H9 (cell line): ENCODE data around the gene LDLRAP1. TPM values are rescaled to one million over a fixed set of nuclear protein-coding genes. Genes with fewer than 3 reads are reported as not detected.

Experiments used
- DNase-seq: peaks from one replicate; pipeline ENCODE4 v3.0.0-alpha.2; 2017
- H2AFZ ChIP-seq: one replicate; pipeline ENCODE4 v1.6.1; 2013; ENCODE audit warnings: mild to moderate bottlenecking, low read length, control low read depth, moderate library complexity
- H2AK5ac ChIP-seq: 2 replicates; pipeline ENCODE4 v1.6.1; 2013; ENCODE audit warnings: low read length, control low read depth, mixed read lengths; ENCODE audit not compliant: insufficient read length
- H2BK120ac ChIP-seq: one replicate; pipeline ENCODE4 v1.6.1; 2013; ENCODE audit warnings: low read depth, mild to moderate bottlenecking, low read length, control low read depth, inconsistent platforms; ENCODE audit not compliant: poor library complexity, severe bottlenecking
- H2BK12ac ChIP-seq: 2 replicates; pipeline ENCODE4 v1.6.1; 2013; ENCODE audit warnings: low read length, control low read depth, mixed read lengths, low read depth; ENCODE audit not compliant: insufficient read length
- H2BK15ac ChIP-seq: 2 replicates; pipeline ENCODE4 v1.6.1; 2013; ENCODE audit warnings: low read depth, low read length, control low read depth
- H2BK20ac ChIP-seq: one replicate; pipeline ENCODE4 v1.6.1; 2013; ENCODE audit warnings: low read depth, mild to moderate bottlenecking, low read length, control low read depth, inconsistent platforms; ENCODE audit not compliant: poor library complexity, severe bottlenecking
- H2BK5ac ChIP-seq: 2 replicates; pipeline ENCODE4 v1.6.1; 2013; ENCODE audit warnings: low read length, control low read depth, mixed read lengths; ENCODE audit not compliant: insufficient read length
- H3K14ac ChIP-seq: 2 replicates; pipeline ENCODE4 v1.6.1; 2013; ENCODE audit warnings: low read length, control low read depth; ENCODE audit not compliant: insufficient read depth
- H3K18ac ChIP-seq: 2 replicates; pipeline ENCODE4 v1.6.1; 2013; ENCODE audit warnings: low read depth, mild to moderate bottlenecking, mixed read lengths, low read length, control low read depth; ENCODE audit not compliant: insufficient read length
- H3K23ac ChIP-seq: 2 replicates; pipeline ENCODE4 v1.6.1; 2013; ENCODE audit warnings: low read length, control low read depth, mixed read lengths, low read depth; ENCODE audit not compliant: insufficient read length
- H3K23me2 ChIP-seq: 2 replicates; pipeline ENCODE4 v1.6.1; 2013; ENCODE audit warnings: low read depth, mild to moderate bottlenecking, mixed read lengths, low read length, control low read depth; ENCODE audit not compliant: insufficient read length, poor library complexity, severe bottlenecking
- H3K27ac ChIP-seq: 2 replicates; pipeline ENCODE4 v1.5.1; 2013; ENCODE audit warnings: low read length, control low read depth, mixed read lengths, low read depth; ENCODE audit not compliant: insufficient read length
- H3K27me3 ChIP-seq: 2 replicates; pipeline ENCODE4 v1.6.1; 2013; ENCODE audit warnings: low read length, control low read depth, inconsistent platforms; ENCODE audit not compliant: insufficient read depth
- H3K4ac ChIP-seq: 2 replicates; pipeline ENCODE4 v1.6.1; 2013; ENCODE audit warnings: low read depth, mild to moderate bottlenecking, control low read depth, inconsistent platforms, low read length, moderate library complexity
- H3K4me1 ChIP-seq: 2 replicates; pipeline ENCODE4 v1.6.1; 2013; ENCODE audit warnings: low read length, control low read depth, inconsistent platforms; ENCODE audit not compliant: insufficient read depth
- H3K4me2 ChIP-seq: 2 replicates; pipeline ENCODE4 v1.6.1; 2013; ENCODE audit warnings: low read length, control low read depth, mixed read lengths; ENCODE audit not compliant: insufficient read length, insufficient read depth
- H3K56ac ChIP-seq: 2 replicates; pipeline ENCODE4 v1.6.1; 2013; ENCODE audit warnings: low read depth, mild to moderate bottlenecking, mixed read lengths, low read length, control low read depth; ENCODE audit not compliant: insufficient read length
- H3K79me1 ChIP-seq: 2 replicates; pipeline ENCODE4 v1.6.1; 2013; ENCODE audit warnings: low read depth, mild to moderate bottlenecking, moderate library complexity, low read length, control low read depth, inconsistent platforms; ENCODE audit not compliant: insufficient read depth, poor library complexity, severe bottlenecking
- H3K79me2 ChIP-seq: 2 replicates; pipeline ENCODE4 v1.6.1; 2013; ENCODE audit warnings: low read length, control low read depth, inconsistent platforms; ENCODE audit not compliant: insufficient read depth
- H3K9ac ChIP-seq: 2 replicates; pipeline ENCODE4 v1.6.1; 2013; ENCODE audit warnings: low read length, control low read depth, mixed read lengths; ENCODE audit not compliant: insufficient read length; ENCODE audit errors: extremely low read depth
- H3K9me3 ChIP-seq: one replicate; pipeline ENCODE4 v1.6.1; 2013; ENCODE audit warnings: low read depth, low read length, inconsistent platforms; ENCODE audit not compliant: control insufficient read depth
- H3T11ph ChIP-seq: one replicate; pipeline ENCODE4 v1.6.1; 2013; ENCODE audit warnings: mild to moderate bottlenecking, low read length, control low read depth, inconsistent platforms
- H4K20me1 ChIP-seq: one replicate; pipeline ENCODE4 v1.6.1; 2013; ENCODE audit not compliant: control insufficient read depth, insufficient read length, insufficient read depth
- H4K5ac ChIP-seq: 2 replicates; pipeline ENCODE4 v1.6.1; 2013; ENCODE audit warnings: low read depth, mild to moderate bottlenecking, mixed read lengths, low read length, control low read depth; ENCODE audit not compliant: insufficient read length
- H4K8ac ChIP-seq: replicated peaks from 2 replicates; pipeline ENCODE4 v1.6.1; 2013; ENCODE audit warnings: low read length, control low read depth, mixed read lengths, low read depth; ENCODE audit not compliant: insufficient read length
- H4K91ac ChIP-seq: 2 replicates; pipeline ENCODE4 v1.6.1; 2013; ENCODE audit warnings: low read depth, mild to moderate bottlenecking, moderate library complexity, mixed read lengths, low read length, control low read depth; ENCODE audit not compliant: insufficient read length
- H3K27ac Mint-ChIP-seq, 3 experiments: 2 replicates in 2 of 3; 3 replicates in 1 of 3; pipeline ENCODE4 v1.8.0; 2020 to 2021; ENCODE audit warnings: mixed read lengths in 3 of 3, mild to moderate bottlenecking in 1 of 3, moderate library complexity in 1 of 3
- H3K27me3 Mint-ChIP-seq: 2 replicates; pipeline ENCODE4 v1.8.0; 2021; ENCODE audit warnings: low read depth, mild to moderate bottlenecking, moderate library complexity, mixed read lengths
- H3K36me3 Mint-ChIP-seq, 3 experiments: 2 replicates in 2 of 3; 3 replicates in 1 of 3; pipeline ENCODE4 v1.8.0; 2020 to 2021; ENCODE audit warnings: low read depth in 3 of 3, mixed read lengths in 3 of 3; ENCODE audit not compliant: insufficient read depth in 1 of 3
- H3K4me1 Mint-ChIP-seq, 2 experiments: 2 replicates each; pipeline ENCODE4 v1.8.0; 2020; ENCODE audit warnings: mixed read lengths in 2 of 2
- H3K4me3 Mint-ChIP-seq, 2 experiments: 2 replicates in 1 of 2; 3 replicates in 1 of 2; pipeline ENCODE4 v1.8.0; 2020 to 2021; ENCODE audit warnings: mild to moderate bottlenecking in 2 of 2, mixed read lengths in 2 of 2, moderate library complexity in 1 of 2
- H3K9me3 Mint-ChIP-seq, 2 experiments: 2 replicates in 1 of 2; 3 replicates in 1 of 2; pipeline ENCODE4 v1.8.0; 2020; ENCODE audit warnings: mild to moderate bottlenecking in 2 of 2, mixed read lengths in 2 of 2, moderate library complexity in 1 of 2
- CTCF ChIP-seq: fragments of 200-600 bp; sonication (generic); conservative IDR thresholded peaks from 3 replicates; pipeline ENCODE4 v1.8.0; 2021; ENCODE audit warnings: antibody characterized with exemption, mild to moderate bottlenecking
- WGBS: extraction: QIAGEN DNeasy Blood & Tissue Kit; methylation state at CpG from one replicate; pipeline ENCODE4 v1.1.7; 2013; ENCODE audit warnings: missing lambda C conversion rate, low lambda C conversion rate, mixed read lengths; ENCODE audit not compliant: insufficient read length; ENCODE audit errors: extremely low coverage; 5-methylcytosine and 5-hydroxymethylcytosine counted together
- total RNA-seq: library from RNA; stranded (reverse); gene quantifications from 2 replicates; pipeline ENCODE4 v1.2.1, GENCODE V29; 2021

Gene LDLRAP1
- total RNA-seq, 1 experiment from 2014 or later: 15.7 TPM

GRCh38 chr1:25553749-25554429 is 10.5 kb downstream of the LDLRAP1 start:
- H3K9ac ChIP-seq: no peak overlapping the region
- Mint-ChIP-seq H3K4me1 (peaks cover 3 to 5% of the 10 kb centered on the region in 2 experiments), H3K4me3 (no peak overlapping the region), H3K27me3 (no peaks in the 10 kb centered on the region), H3K27ac (peak overlapping the region in 2 of 3 experiments; percentile 23 to 40; a peak in 1 of 7 replicates), H3K36me3 (peaks cover 0 to 15% (median 9%) of the 10 kb centered on the region in 3 experiments; a peak in 4 of 7 replicates), H3K9me3 (no peaks in the 10 kb centered on the region)
- no peaks in the 10 kb centered on the region for H3K27me3 ChIP-seq
- H2AK5ac ChIP-seq: no peak overlapping the region
- no peak overlapping the region; the same call in 1 of the 2 replicates for H3K14ac ChIP-seq
- no peaks in the 10 kb centered on the region for H3K4me1 ChIP-seq
- no peak overlapping the region for H3K18ac ChIP-seq
- H3K4me2 ChIP-seq: no peak overlapping the region
- H3K9me3 ChIP-seq: no peaks in the 10 kb centered on the region
- H3K27ac ChIP-seq: no peak overlapping the region
- no peak overlapping the region for H3K4ac ChIP-seq
- H2BK20ac ChIP-seq: no peak overlapping the region
- no peak overlapping the region for H4K8ac ChIP-seq
- H3K56ac ChIP-seq: no peak overlapping the region
- H3K23me2 ChIP-seq: no peaks in the 10 kb centered on the region
- no peaks in the 10 kb centered on the region for H4K20me1 ChIP-seq
- H2BK12ac ChIP-seq: no peak overlapping the region
- no peak overlapping the region for H2BK5ac ChIP-seq
- no peak overlapping the region for H3K23ac ChIP-seq
- no peak for DNase-seq
- no peak overlapping the region for H2BK120ac ChIP-seq
- TF ChIP-seq CTCF: no peak
- H2BK15ac ChIP-seq: no peak overlapping the region
- H4K5ac ChIP-seq: no peak overlapping the region
- no peak overlapping the region for H3T11ph ChIP-seq
- no peak overlapping the region for H4K91ac ChIP-seq
- WGBS: no CpG with 5 or more reads among the region's 11 CpGs
- no peaks in the 10 kb centered on the region for H3K79me1 ChIP-seq
- no peaks in the 10 kb centered on the region for H3K79me2 ChIP-seq
- H2AFZ ChIP-seq: no peak overlapping the region
